Gastroesophageal sphincter (tissue), 4 donors: ENCODE results near the gene PDCL2. TPM values are rescaled to one million over a fixed set of nuclear protein-coding genes. Genes with fewer than 3 reads are reported as not detected.

Source experiments
- ATAC-seq: fragments of 150-250 bp; one replicate; pipeline ENCODE4 v1.9.1; 2016; ENCODE audit warnings: mild to moderate bottlenecking, moderate library complexity
- H3K27ac ChIP-seq, 4 donors: fragments of 200-600 bp; sonication (generic) in 3 of 4; 1 replicate in 3 of 4; 2 replicates in 1 of 4; pipeline ENCODE4 v1.5.1; 2016 to 2019
- H3K27me3 ChIP-seq: fragments of 200-600 bp; sonication (generic); one replicate; pipeline ENCODE4 v1.5.1; 2019
- H3K36me3 ChIP-seq, 2 donors: fragments of 200-600 bp; sonication (generic); one replicate each; pipeline ENCODE4 v1.5.1; 2019; ENCODE audit warnings: control low read depth in 1 of 2
- H3K4me1 ChIP-seq, 3 donors: fragments of 200-600 bp; sonication (generic); 1 replicate in 2 of 3; 2 replicates in 1 of 3; pipeline ENCODE4 v1.5.1; 2016 to 2019; ENCODE audit warnings: control low read depth in 2 of 3
- H3K4me3 ChIP-seq, 2 donors: fragments of 200-600 bp; sonication (generic); one replicate each; pipeline ENCODE4 v1.5.1; 2019; ENCODE audit warnings: mild to moderate bottlenecking in 1 of 2, moderate library complexity in 1 of 2
- H3K9me3 ChIP-seq, 3 donors: fragments of 200-600 bp; sonication (generic); one replicate each; pipeline ENCODE4 v1.5.1; 2017 to 2019; ENCODE audit warnings: control low read depth in 2 of 3
- EP300 ChIP-seq: sonication (generic); formaldehyde crosslinking; IDR thresholded peaks from one replicate; pipeline ENCODE4 v1.6.1; 2017; ENCODE audit warnings: antibody characterized with exemption, mild to moderate bottlenecking
- POLR2A ChIP-seq, 2 donors: fragments of 450-650 bp; IDR thresholded peaks; one replicate each; pipeline ENCODE4 v1.6.1; 2017; ENCODE audit warnings: antibody characterized with exemption in 2 of 2, mild to moderate bottlenecking in 2 of 2, moderate library complexity in 1 of 2
- POLR2AphosphoS5 ChIP-seq: sonication (generic); formaldehyde crosslinking; IDR thresholded peaks from one replicate; pipeline ENCODE4 v1.6.1; 2017; ENCODE audit warnings: antibody characterized with exemption
- WGBS, 2 donors: methylation state at CpG; one replicate each; pipeline ENCODE4 v1.1.5; 2018; ENCODE audit warnings: low coverage in 1 of 2; 5-methylcytosine and 5-hydroxymethylcytosine counted together
- total RNA-seq, 4 donors: library from RNA; depleted of rRNA; stranded (reverse); fragments of >200 nt; gene quantifications; one replicate each; pipeline ENCODE4 v1.1.0, GENCODE V29; 2016
- TF ChIP-seq, protein P1 (sequence below), 4 experiments: fragments of 200-600 bp in 2 of 4; fragments of 450-650 bp in 2 of 4; sonication (generic) in 1 of 4; IDR thresholded peaks; one replicate each; pipeline ENCODE4 v1.5.1; 2017 to 2019; ENCODE audit warnings: antibody characterized with exemption in 4 of 4, mild to moderate bottlenecking in 2 of 4, moderate library complexity in 2 of 4

PDCL2 gene
- total RNA-seq, 4 donors from 2014 or later, result not detected

DNA sequence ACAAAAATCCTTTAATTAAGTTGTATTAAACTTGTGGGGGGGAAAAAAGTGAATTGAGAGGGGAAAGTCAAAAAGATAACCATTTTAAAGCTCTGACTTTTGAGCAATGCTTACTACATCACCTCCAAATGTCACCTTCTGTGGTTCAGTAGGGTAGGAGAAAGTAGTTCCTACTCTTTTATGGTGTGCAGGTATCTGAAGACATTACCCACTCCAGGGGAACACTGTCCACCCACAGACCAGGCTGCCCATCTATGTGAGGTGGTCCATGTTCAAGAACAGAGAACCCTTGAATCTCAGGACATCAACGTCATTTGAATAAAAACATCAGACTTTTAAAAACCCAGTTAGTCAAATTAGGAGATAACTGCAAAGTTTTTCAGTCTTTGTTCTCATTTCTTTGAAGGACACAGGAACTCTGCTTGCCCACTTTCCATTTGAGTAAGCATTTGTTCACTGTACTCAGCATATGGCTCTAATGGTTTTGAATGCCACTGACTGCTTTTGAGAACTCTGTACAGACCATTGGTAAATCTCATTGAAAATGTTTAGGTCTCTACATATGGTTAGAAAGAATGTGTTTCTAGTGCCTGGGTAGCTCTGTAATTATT, 25.6 kb upstream of the PDCL2 start:
- TF ChIP-seq EP300 (no peak), POLR2AphosphoS5 (no peak), POLR2A (IDR thresholded peaks at IDR 0.05) (no peak)
- TF ChIP-seq, protein P1, sequence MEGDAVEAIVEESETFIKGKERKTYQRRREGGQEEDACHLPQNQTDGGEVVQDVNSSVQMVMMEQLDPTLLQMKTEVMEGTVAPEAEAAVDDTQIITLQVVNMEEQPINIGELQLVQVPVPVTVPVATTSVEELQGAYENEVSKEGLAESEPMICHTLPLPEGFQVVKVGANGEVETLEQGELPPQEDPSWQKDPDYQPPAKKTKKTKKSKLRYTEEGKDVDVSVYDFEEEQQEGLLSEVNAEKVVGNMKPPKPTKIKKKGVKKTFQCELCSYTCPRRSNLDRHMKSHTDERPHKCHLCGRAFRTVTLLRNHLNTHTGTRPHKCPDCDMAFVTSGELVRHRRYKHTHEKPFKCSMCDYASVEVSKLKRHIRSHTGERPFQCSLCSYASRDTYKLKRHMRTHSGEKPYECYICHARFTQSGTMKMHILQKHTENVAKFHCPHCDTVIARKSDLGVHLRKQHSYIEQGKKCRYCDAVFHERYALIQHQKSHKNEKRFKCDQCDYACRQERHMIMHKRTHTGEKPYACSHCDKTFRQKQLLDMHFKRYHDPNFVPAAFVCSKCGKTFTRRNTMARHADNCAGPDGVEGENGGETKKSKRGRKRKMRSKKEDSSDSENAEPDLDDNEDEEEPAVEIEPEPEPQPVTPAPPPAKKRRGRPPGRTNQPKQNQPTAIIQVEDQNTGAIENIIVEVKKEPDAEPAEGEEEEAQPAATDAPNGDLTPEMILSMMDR (IDR thresholded peaks at IDR 0.05), result no peak
- Histone ChIP-seq H3K4me3 (no peak overlapping the region), H3K4me1 (no peaks in the 10 kb centered on the region), H3K9me3 (no peaks in the 10 kb centered on the region), H3K27ac (no peak overlapping the region), H3K36me3 (no peaks in the 10 kb centered on the region), H3K27me3 (no peaks in the 10 kb centered on the region)
- 82 to 90% methylated on average over 1 of the region's 1 CpG for WGBS, 2 donors
- no peak for ATAC-seq

DNA sequence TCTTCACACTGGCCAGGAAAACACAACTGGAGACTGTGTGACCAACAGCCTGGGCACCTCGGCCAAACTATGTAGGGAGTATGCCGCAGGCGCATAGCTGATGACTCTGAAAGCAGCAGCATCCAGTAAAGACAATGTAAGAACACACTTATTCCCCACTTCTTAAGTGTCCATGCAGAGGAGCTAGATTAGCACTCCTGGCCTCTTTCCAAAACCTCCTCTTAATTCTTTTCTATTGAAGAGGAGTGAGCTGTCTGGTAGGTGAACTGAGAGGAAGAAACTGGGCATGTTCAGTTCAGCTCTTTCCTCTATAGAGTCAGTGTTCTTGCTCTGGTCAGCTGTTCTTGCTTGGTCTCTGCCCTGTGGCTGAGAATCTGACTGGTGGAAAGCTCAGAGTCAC, 23.0 kb upstream of the PDCL2 start:
- Histone ChIP-seq H3K4me3 (no peak overlapping the region), H3K27me3 (no peaks in the 10 kb centered on the region), H3K4me1 (no peaks in the 10 kb centered on the region), H3K36me3 (no peaks in the 10 kb centered on the region), H3K27ac (no peak overlapping the region), H3K9me3 (no peaks in the 10 kb centered on the region)
- WGBS, 2 donors, result 100% methylated on average over 3 of the region's 3 CpGs
- TF ChIP-seq, protein P1 (IDR thresholded peaks at IDR 0.05), result no peak
- no peak for TF ChIP-seq POLR2A (IDR thresholded peaks at IDR 0.05)
- TF ChIP-seq POLR2AphosphoS5, result no peak
- TF ChIP-seq EP300, result no peak
- ATAC-seq, result no peak

DNA sequence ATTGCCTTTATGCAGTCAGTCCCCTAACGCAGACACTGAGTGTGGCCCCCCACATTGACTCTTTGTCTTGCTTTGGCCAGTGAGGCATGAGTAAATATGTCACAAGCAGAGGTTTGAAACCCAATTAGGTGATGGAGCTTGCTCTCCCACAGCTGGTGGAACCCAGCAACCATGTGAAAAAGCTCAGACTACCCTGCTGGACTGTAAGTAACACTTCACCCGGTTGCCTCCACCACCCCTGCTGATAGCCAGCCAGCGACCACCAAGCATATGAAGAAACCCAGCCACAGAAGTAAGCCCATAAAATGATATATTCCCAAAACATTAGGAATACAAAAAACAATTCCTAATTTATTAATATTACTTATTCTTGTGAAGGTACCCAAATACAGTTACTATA, 21.6 kb upstream of the PDCL2 start:
- ATAC-seq, result no peak
- Histone ChIP-seq H3K4me3 (no peak overlapping the region), H3K27ac (no peak overlapping the region), H3K9me3 (no peaks in the 10 kb centered on the region), H3K27me3 (no peaks in the 10 kb centered on the region), H3K4me1 (no peaks in the 10 kb centered on the region), H3K36me3 (no peaks in the 10 kb centered on the region)
- TF ChIP-seq EP300 (no peak), POLR2A (IDR thresholded peaks at IDR 0.05) (no peak), POLR2AphosphoS5 (no peak)
- TF ChIP-seq, protein P1 (IDR thresholded peaks at IDR 0.05), result no peak
- 58 to 80% methylated on average over 3 of the region's 3 CpGs for WGBS, 2 donors

DNA sequence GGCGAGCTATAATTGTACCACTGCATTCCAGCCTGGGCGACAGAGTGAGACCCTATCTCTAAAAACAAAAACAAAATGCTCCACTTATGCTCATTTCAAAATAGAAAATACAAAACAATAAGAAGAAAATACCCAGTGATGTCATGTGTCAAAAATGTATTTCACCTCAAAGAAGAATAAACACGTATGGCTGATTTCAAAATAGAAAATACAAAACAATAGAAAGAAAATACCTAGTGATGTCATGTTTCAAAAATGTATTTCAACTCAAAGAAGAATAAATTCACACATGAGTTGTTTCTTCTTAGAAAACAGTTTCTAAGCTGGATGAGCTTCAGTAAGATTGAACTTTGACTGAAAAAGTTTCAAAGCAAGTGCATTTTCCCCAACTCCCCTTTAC, 20.3 kb upstream of the PDCL2 start:
- WGBS, 2 donors, result 75 to 86% methylated on average over 1 to 3 of the region's 3 CpGs

More for the DNA sequence above, 20.3 kb upstream of the PDCL2 start:
- no peaks in the 10 kb centered on the region for H3K27me3 ChIP-seq
- no peaks in the 10 kb centered on the region for H3K9me3 ChIP-seq
- no peaks in the 10 kb centered on the region for H3K36me3 ChIP-seq
- no peak overlapping the region for H3K27ac ChIP-seq
- H3K4me1 ChIP-seq, result no peaks in the 10 kb centered on the region
- TF ChIP-seq POLR2A (IDR thresholded peaks at IDR 0.05) (no peak), POLR2AphosphoS5 (no peak), EP300 (no peak)
- TF ChIP-seq, protein P1 (IDR thresholded peaks at IDR 0.05), result no peak
- H3K4me3 ChIP-seq, result no peak overlapping the region
- no peak for ATAC-seq
